Ovary (tissue), 9 donors: ENCODE measurements around the gene MYO1E. TPM values are rescaled to one million over a fixed set of nuclear protein-coding genes. Genes with fewer than 3 reads are reported as not detected.

ENCODE experiments used
- DNase-seq, 5 donors: peaks; one replicate each; pipeline ENCODE4 v3.0.0-alpha.2; 2019 to 2020
- H3K27ac ChIP-seq, 2 donors: fragments of 200-600 bp; one replicate each; pipeline versions ENCODE4 v1.5.1 to v1.8.0; 2019 to 2022
- H3K27me3 ChIP-seq: fragments of 200-600 bp; one replicate; pipeline ENCODE4 v1.8.0; 2022
- H3K36me3 ChIP-seq: fragments of 200-600 bp; sonication (generic); one replicate; pipeline ENCODE4 v1.5.1; 2019
- H3K4me1 ChIP-seq: one replicate; pipeline ENCODE4 v1.8.1; 2013; ENCODE audit warnings: mild to moderate bottlenecking, moderate library complexity; ENCODE audit not compliant: insufficient read depth
- H3K4me3 ChIP-seq: fragments of 200-600 bp; sonication (generic); one replicate; pipeline ENCODE4 v1.5.1; 2017
- H3K9me3 ChIP-seq, 2 donors: fragments of 200-600 bp in 1 of 2; sonication (generic) in 1 of 2; one replicate each; pipeline versions ENCODE4 v1.5.1 to v1.8.1; 2013 to 2019; ENCODE audit warnings: mild to moderate bottlenecking in 1 of 2, moderate library complexity in 1 of 2
- CTCF ChIP-seq, 3 donors: fragments of 450-650 bp in 2 of 3; fragments of 200-600 bp in 1 of 3; IDR thresholded peaks; one replicate each; pipeline versions ENCODE4 v1.5.1 to v1.8.0; 2016 to 2022; ENCODE audit warnings: antibody characterized with exemption in 3 of 3, mild to moderate bottlenecking in 1 of 3
- EP300 ChIP-seq: sonication (generic); formaldehyde crosslinking; IDR thresholded peaks from one replicate; pipeline ENCODE4 v1.6.1; 2017; ENCODE audit warnings: antibody characterized with exemption
- POLR2A ChIP-seq: fragments of 450-650 bp; IDR thresholded peaks from one replicate; pipeline ENCODE4 v1.6.1; 2017; ENCODE audit warnings: antibody characterized with exemption, mild to moderate bottlenecking, moderate library complexity
- WGBS, 3 donors: extraction: QIAGEN DNeasy Blood & Tissue Kit in 1 of 3; methylation state at CpG; one replicate each; pipeline versions ENCODE4 v1.1.5 to v1.1.7; 2013 to 2017; 5-methylcytosine and 5-hydroxymethylcytosine counted together
- intact Hi-C, 4 donors: fragments of 100-400 bp; cut with DNase I; formaldehyde crosslinking; loops; one replicate each; pipeline versions ENCODE4 v1.11.0 to v1.15.1; 2022 to 2023
- polyA plus RNA-seq, 2 donors: library from polyadenylated mRNA; stranded (reverse); fragments of 200-250 nt in 1 of 2; fragments of 350-450 nt in 1 of 2; fragmentation: Illumina TruSeq in 1 of 2; extraction: RNeasy Lipid Tissue Mini Kit (QIAGEN cat#74804) in 1 of 2; gene quantifications; one replicate each; pipeline ENCODE4 v1.2.3, GENCODE V29; 2013 to 2014
- total RNA-seq, 7 donors: library from RNA; depleted of rRNA in 2 of 7; stranded (reverse); fragments of >200 nt in 2 of 7; fragmentation: NEBNext Ultra II Directional in 3 of 7; extraction: Animal tissue kit (Norgen Biotek cat#: 25700) in 3 of 7; gene quantifications; one replicate each; pipeline versions ENCODE4 v1.1.0 to v1.2.4, GENCODE V29; 2016 to 2023
- donor health status: DM: no; HTN: no; CAD: no; lungs with moderate emphysema.
- donor health status: DM: no; HTN: no; CAD: no.
- donor health status: Bipolar disorder and iron deficiency.
- donor health status: DM: yes; HTN: yes; CAD: no.
- donor health status: DM: no; HTN: no; CAD: no.
- donor health status: DM: yes; HTN: yes; CAD: no.

Gene MYO1E
- total and polyA plus RNA-seq, 9 donors: 11.6 to 96.0 (median 44.8) TPM

GRCh38 chr15:59140422-59141226 is 232.0 kb downstream of the MYO1E start:
- intact Hi-C loops: no loop called here
- Histone ChIP-seq H3K4me1 (no peaks in the 10 kb centered on the region), H3K4me3 (no peak overlapping the region), H3K27ac (no peak overlapping the region), H3K27me3 (no peaks in the 10 kb centered on the region), H3K9me3 (no peaks in the 10 kb centered on the region), H3K36me3 (no peaks in the 10 kb centered on the region)
- no peak for DNase-seq
- 74 to 78% (median 76%) methylated on average over 9 of the region's 9 CpGs for WGBS, 3 donors
- TF ChIP-seq POLR2A: no peak
- TF ChIP-seq CTCF (IDR thresholded peaks at IDR 0.05): no peak
- TF ChIP-seq EP300: no peak

- no peaks in the 10 kb centered on the region for H3K9me3 ChIP-seq
- H3K4me3 ChIP-seq: no peak overlapping the region
- 72 to 76% (median 75%) methylated on average over 7 of the region's 7 CpGs for WGBS, 3 donors
- no peaks in the 10 kb centered on the region for H3K36me3 ChIP-seq
- no peak for TF ChIP-seq CTCF (IDR thresholded peaks at IDR 0.05)
- no peak for TF ChIP-seq EP300
- no peak for TF ChIP-seq POLR2A
- DNase-seq: no peak
- intact Hi-C loops: no loop called here
- H3K27me3 ChIP-seq: no peaks in the 10 kb centered on the region
- H3K4me1 ChIP-seq: no peaks in the 10 kb centered on the region
- no peak overlapping the region for H3K27ac ChIP-seq
Measured at GRCh38 chr15:59138243-59138642, 234.4 kb downstream of the MYO1E start.

GRCh38 chr15:59137566-59137965 is 235.1 kb downstream of the MYO1E start:
- intact Hi-C loops: no loop called here
- DNase-seq: no peak
- no peak for TF ChIP-seq EP300
- no peak for TF ChIP-seq CTCF (IDR thresholded peaks at IDR 0.05)
- TF ChIP-seq POLR2A: no peak
- Histone ChIP-seq H3K36me3 (no peaks in the 10 kb centered on the region), H3K9me3 (no peaks in the 10 kb centered on the region), H3K4me3 (no peak overlapping the region), H3K27ac (no peak overlapping the region), H3K4me1 (no peaks in the 10 kb centered on the region), H3K27me3 (no peaks in the 10 kb centered on the region)
- 27 to 41% (median 29%) methylated on average over 2 of the region's 2 CpGs for WGBS, 3 donors

GRCh38 chr15:59133929-59134427 is 238.7 kb downstream of the MYO1E start:
- intact Hi-C loops: no loop called here
- 93 to 98% (median 95%) methylated on average over 6 of the region's 6 CpGs for WGBS, 3 donors
- Histone ChIP-seq H3K4me3 (no peak overlapping the region), H3K27ac (no peak overlapping the region), H3K4me1 (no peaks in the 10 kb centered on the region), H3K36me3 (no peaks in the 10 kb centered on the region), H3K9me3 (no peaks in the 10 kb centered on the region), H3K27me3 (no peaks in the 10 kb centered on the region)
- TF ChIP-seq CTCF (IDR thresholded peaks at IDR 0.05): no peak
- no peak for TF ChIP-seq EP300
- no peak for TF ChIP-seq POLR2A
- no peak for DNase-seq
